ENCODE results near the gene LYRM4.

DNA sequence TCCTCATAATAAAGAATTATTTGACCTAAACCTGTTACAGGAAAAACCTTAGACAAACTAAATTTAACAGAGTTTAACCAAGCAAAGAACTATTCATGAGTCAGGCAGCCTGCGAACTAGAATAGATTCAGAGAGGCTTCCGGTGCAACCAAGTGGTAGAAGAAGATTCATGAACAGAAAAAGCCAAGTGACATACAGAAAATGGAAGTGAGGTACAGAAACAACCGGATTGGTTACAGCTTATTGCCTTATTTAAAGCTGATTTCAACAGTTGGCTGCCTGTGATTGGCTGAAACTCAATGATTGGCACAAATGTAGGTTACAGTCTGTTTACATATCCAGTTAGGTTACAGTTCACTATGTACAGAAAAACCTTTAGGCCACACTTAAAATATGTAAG is 165.5 kb downstream of the LYRM4 start:
- TF ChIP-seq, protein P1, sequence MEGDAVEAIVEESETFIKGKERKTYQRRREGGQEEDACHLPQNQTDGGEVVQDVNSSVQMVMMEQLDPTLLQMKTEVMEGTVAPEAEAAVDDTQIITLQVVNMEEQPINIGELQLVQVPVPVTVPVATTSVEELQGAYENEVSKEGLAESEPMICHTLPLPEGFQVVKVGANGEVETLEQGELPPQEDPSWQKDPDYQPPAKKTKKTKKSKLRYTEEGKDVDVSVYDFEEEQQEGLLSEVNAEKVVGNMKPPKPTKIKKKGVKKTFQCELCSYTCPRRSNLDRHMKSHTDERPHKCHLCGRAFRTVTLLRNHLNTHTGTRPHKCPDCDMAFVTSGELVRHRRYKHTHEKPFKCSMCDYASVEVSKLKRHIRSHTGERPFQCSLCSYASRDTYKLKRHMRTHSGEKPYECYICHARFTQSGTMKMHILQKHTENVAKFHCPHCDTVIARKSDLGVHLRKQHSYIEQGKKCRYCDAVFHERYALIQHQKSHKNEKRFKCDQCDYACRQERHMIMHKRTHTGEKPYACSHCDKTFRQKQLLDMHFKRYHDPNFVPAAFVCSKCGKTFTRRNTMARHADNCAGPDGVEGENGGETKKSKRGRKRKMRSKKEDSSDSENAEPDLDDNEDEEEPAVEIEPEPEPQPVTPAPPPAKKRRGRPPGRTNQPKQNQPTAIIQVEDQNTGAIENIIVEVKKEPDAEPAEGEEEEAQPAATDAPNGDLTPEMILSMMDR (conservative IDR thresholded peaks at IDR 0.05 in 1 of 2, IDR thresholded peaks at IDR 0.05 in 1 of 2; ENCODE audit: low read depth in 1 of 2, low read length in 2 of 2), result no peak
- no peak for TF ChIP-seq EZH2 (IDR thresholded peaks at IDR 0.05; ENCODE audit: low read length, missing control alignments)
